ENCODE results near the gene RAB9A.
"Not testable (repeated sequence)": the region's sequence is repeated elsewhere in the genome, so short reads cannot be mapped to it uniquely, and the experiment has no call there.

- TF ChIP-seq, protein P1, sequence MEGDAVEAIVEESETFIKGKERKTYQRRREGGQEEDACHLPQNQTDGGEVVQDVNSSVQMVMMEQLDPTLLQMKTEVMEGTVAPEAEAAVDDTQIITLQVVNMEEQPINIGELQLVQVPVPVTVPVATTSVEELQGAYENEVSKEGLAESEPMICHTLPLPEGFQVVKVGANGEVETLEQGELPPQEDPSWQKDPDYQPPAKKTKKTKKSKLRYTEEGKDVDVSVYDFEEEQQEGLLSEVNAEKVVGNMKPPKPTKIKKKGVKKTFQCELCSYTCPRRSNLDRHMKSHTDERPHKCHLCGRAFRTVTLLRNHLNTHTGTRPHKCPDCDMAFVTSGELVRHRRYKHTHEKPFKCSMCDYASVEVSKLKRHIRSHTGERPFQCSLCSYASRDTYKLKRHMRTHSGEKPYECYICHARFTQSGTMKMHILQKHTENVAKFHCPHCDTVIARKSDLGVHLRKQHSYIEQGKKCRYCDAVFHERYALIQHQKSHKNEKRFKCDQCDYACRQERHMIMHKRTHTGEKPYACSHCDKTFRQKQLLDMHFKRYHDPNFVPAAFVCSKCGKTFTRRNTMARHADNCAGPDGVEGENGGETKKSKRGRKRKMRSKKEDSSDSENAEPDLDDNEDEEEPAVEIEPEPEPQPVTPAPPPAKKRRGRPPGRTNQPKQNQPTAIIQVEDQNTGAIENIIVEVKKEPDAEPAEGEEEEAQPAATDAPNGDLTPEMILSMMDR (IDR thresholded peaks at IDR 0.05): not testable (repeated sequence)
- TF ChIP-seq POLR2A (IDR thresholded peaks at IDR 0.05): not testable (repeated sequence)
Measured at GRCh38 chrX:13726583-13726982, 37.7 kb downstream of the RAB9A start.

Data from thyroid gland (tissue), 4 donors.